ENCODE data around the gene ANLN. TPM values are rescaled to one million over a fixed set of nuclear protein-coding genes. Genes with fewer than 3 reads are reported as not detected.
"Not testable (repeated sequence)": the region's sequence is repeated elsewhere in the genome, so short reads cannot be mapped to it uniquely, and the experiment has no call there.

The ANLN gene
- polyA plus RNA-seq, 4 donors: 25.5 to 38.0 (median 32.2) TPM

GRCh38 chr7:36491317-36491716 is 101.7 kb downstream of the ANLN start:
- no peak for DNase-seq (ENCODE audit: low read depth in 4 of 4, low spot score in 3 of 4)

GRCh38 chr7:36496576-36496975 is 106.9 kb downstream of the ANLN start:
- no peak for DNase-seq (ENCODE audit: low read depth in 4 of 4, low spot score in 3 of 4)

- DNase-seq (ENCODE audit: low read depth in 4 of 4, low spot score in 3 of 4): not testable (repeated sequence)
These were observed 107.5 kb downstream of the ANLN start for GRCh38 chr7:36497176-36497575.

- no peak for DNase-seq (ENCODE audit: low read depth in 4 of 4, low spot score in 3 of 4)
These were observed 108.1 kb downstream of the ANLN start for GRCh38 chr7:36497775-36498174.

Other genes starting within 250 kb of the ANLN start
- 1 to 10 TPM; 5.2 to 6.8 (median 6.0) TPM for gene EEPD1, start 236.6 kb upstream of the ANLN start, polyA plus RNA-seq (ENCODE audit: insufficient read length in 4 of 4)